ENCODE data around the gene TSFM. TPM values are rescaled to one million over a fixed set of nuclear protein-coding genes. Genes with fewer than 3 reads are reported as not detected.

The TSFM gene
- total and polyA plus RNA-seq, 9 of the 15 experiments (the other 6 are each of a cell fraction or from before 2014, with no cell fraction given), result 44.6 to 198 (median 60.2) TPM

- no TSS peak for BruUV-seq (replicated peaks)
- ATAC-seq, result no peak
- FAIRE-seq, result no peak
- TF ChIP-seq ZNF583 (CRISPR knock-in tag; IDR thresholded peaks at IDR 0.05), result no peak
- TF ChIP-seq KDM5B (IDR thresholded peaks at IDR 0.05; ENCODE audit: insufficient replicate concordance, low read depth, low read length), result no peak
- TF ChIP-seq ETS1 (conservative IDR thresholded peaks at IDR 0.05; ENCODE audit: control insufficient read depth, low read depth, low read length), result no peak
- TF ChIP-seq DPF2 (IDR thresholded peaks at IDR 0.05), result no peak
- TF ChIP-seq CREBBP (IDR thresholded peaks at IDR 0.05; ENCODE audit: low read depth, low read length), result no peak
- no peak for TF ChIP-seq FOS (IDR thresholded peaks at IDR 0.05; ENCODE audit: extremely low read depth, insufficient read length)
- no peak for TF ChIP-seq PREB (CRISPR knock-in tag; IDR thresholded peaks at IDR 0.05)
- TF ChIP-seq TCF15 (CRISPR knock-in tag; IDR thresholded peaks at IDR 0.05), result no peak
- no peak for TF ChIP-seq FOXA3 (CRISPR knock-in tag; conservative IDR thresholded peaks at IDR 0.05 in 1 of 2, IDR thresholded peaks at IDR 0.05 in 1 of 2)
- no peak for TF ChIP-seq ZNF785 (CRISPR knock-in tag; IDR thresholded peaks at IDR 0.05)
- no peak for TF ChIP-seq MLLT1 (IDR thresholded peaks at IDR 0.05)
- TF ChIP-seq BCOR (IDR thresholded peaks at IDR 0.05), result no peak
- TF ChIP-seq HDAC3 (IDR thresholded peaks at IDR 0.05; ENCODE audit: borderline replicate concordance, partially characterized antibody), result no peak
- peak; percentile 82 for TF ChIP-seq MIER1 (IDR thresholded peaks at IDR 0.05; ENCODE audit: low read depth)
- no peak for TF ChIP-seq ZBTB5 (IDR thresholded peaks at IDR 0.05)
- TF ChIP-seq KLF16 (IDR thresholded peaks at IDR 0.05), result no peak
Observed at GRCh38 chr12:57760347-57760982, 22.1 kb upstream of the TSFM start.

More at GRCh38 chr12:57760347-57760982, 22.1 kb upstream of the TSFM start:
- H3K4me3 ChIP-seq, result no peak overlapping the region
- CTCF ChIA-PET (ENCODE audit: low intra/inter-chr PET ratio), result no interaction called here
- H3K27me3 ChIP-seq (ENCODE audit: control insufficient read depth in 2 of 2, insufficient read depth in 2 of 2, low read length in 2 of 2), result no peaks in the 10 kb centered on the region
- peaks cover 8 to 29% of the 10 kb centered on the region in 2 experiments; a peak in 4 of 5 replicates for H3K4me1 ChIP-seq (replicated peaks in 1 of 2; ENCODE audit: control insufficient read depth in 2 of 2, insufficient read depth in 2 of 2, low read length in 2 of 2)
- intact Hi-C loops (cut with micrococcal nuclease), result no loop called here
- H3K9ac ChIP-seq (ENCODE audit: insufficient read depth in 1 of 2, low read depth in 2 of 2, low read length in 2 of 2), result no peak overlapping the region
- no peak overlapping the region for H2AFZ ChIP-seq (ENCODE audit: low read depth, low read length)
- POLR2A ChIA-PET, result interaction anchor here (1.3 to 2.3 kb wide), 2 partner anchors 12 to 16 kb away, joined by 4 to 11 read pairs; partner anchors contain the start of genes EEF1AKMT3, METTL1 and TSPAN31
- H3K27ac ChIP-seq (ENCODE audit: extremely low read depth, low read depth, low read length), result no peak overlapping the region
- H3K4me2 ChIP-seq (ENCODE audit: insufficient read depth, low read length), result no peak overlapping the region
- no peaks in the 10 kb centered on the region for H4K20me1 ChIP-seq (replicated peaks; ENCODE audit: control insufficient read depth, insufficient read depth, low read length)
- 70% methylated on average over 3 of the region's 3 CpGs for WGBS (ENCODE audit: insufficient coverage, low coverage, missing lambda C conversion rate)
- H3K9me3 ChIP-seq (replicated peaks; ENCODE audit: control insufficient read depth, insufficient read depth, low read depth, low read length), result no peaks in the 10 kb centered on the region
- in situ Hi-C loops (cut with MboI), result no loop called here
- no peak for DNase-seq (ENCODE audit: extremely low read depth in 1 of 4, low spot score in 3 of 4)
- peaks cover 11% of the 10 kb centered on the region; the same call in 2 of the 3 replicates for H3K79me2 ChIP-seq (ENCODE audit: control insufficient read depth, insufficient read depth, low read length)
- no peaks in the 10 kb centered on the region for H3K9me1 ChIP-seq (ENCODE audit: control insufficient read depth, insufficient read depth, low read length)
- peaks cover 15% of the 10 kb centered on the region; the same call in 2 of the 3 replicates for H3K36me3 ChIP-seq (ENCODE audit: control insufficient read depth, insufficient read depth, low read length)

Measured in K562 (cell line).